Measurements from ENCODE around the gene SLC5A4.
"Not testable (repeated sequence)": the region's sequence is repeated elsewhere in the genome, so short reads cannot be mapped to it uniquely, and the experiment has no call there.

SLC5A4 gene

DNA sequence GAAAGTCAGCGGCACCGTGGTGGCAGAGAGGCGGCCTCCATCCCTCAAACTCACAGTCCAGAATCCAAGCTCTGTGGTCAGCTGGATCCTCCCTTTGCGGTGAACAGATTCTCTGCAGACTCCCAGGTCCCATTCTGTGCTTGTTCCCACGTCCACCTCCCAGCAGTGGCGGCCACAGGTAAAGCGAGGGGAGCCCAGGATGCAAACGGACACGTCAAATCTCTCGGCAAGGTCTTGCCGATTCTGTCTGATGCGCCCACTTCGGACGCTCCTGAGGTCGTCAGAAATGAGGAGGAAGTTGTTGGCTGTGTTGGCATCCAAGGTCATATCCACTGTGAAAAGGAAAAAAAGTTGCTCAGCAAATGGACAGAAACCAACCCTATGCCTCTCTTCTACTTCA lies 64.1 kb downstream of the SLC5A4 start:
- not testable (repeated sequence) for H3K14ac ChIP-seq (ENCODE audit: low read length in 2 of 2); H3K27ac ChIP-seq (ENCODE audit: low read length, poor library complexity, severe bottlenecking); DNase-seq; H2BK15ac ChIP-seq (ENCODE audit: low read depth, poor library complexity, severe bottlenecking); H3K9ac ChIP-seq (ENCODE audit: low read length); H2AK5ac ChIP-seq (ENCODE audit: low read length, severe bottlenecking); H2AFZ ChIP-seq (ENCODE audit: low read depth, low read length); H3K4me2 ChIP-seq (ENCODE audit: low read length, poor library complexity, severe bottlenecking); H3K4me1 ChIP-seq (ENCODE audit: control insufficient read depth, insufficient read depth, low read depth, low read length); H3K18ac ChIP-seq (ENCODE audit: low read depth in 1 of 2, low read length in 2 of 2); H3K79me1 ChIP-seq (replicated peaks; ENCODE audit: low read length, poor library complexity, severe bottlenecking); H3K4me3 ChIP-seq (ENCODE audit: insufficient read depth in 1 of 2, low read depth in 1 of 2, low read length in 2 of 2); H2BK120ac ChIP-seq (ENCODE audit: low read depth, low read length); H3K9me3 ChIP-seq (ENCODE audit: control insufficient read depth, low read length); H3K4ac ChIP-seq (ENCODE audit: low read depth in 1 of 2, low read length in 2 of 2); H2BK12ac ChIP-seq (ENCODE audit: low read length in 2 of 2); H3K23ac ChIP-seq (ENCODE audit: low read length in 2 of 2); H3K36me3 ChIP-seq (ENCODE audit: control insufficient read depth in 1 of 2, insufficient read depth in 2 of 2, low read depth in 1 of 2, low read length in 2 of 2); H4K91ac ChIP-seq (ENCODE audit: low read length); H2BK5ac ChIP-seq (ENCODE audit: low read depth, low read length, poor library complexity, severe bottlenecking); H4K8ac ChIP-seq (ENCODE audit: low read length)
- H3K27me3 ChIP-seq (ENCODE audit: control insufficient read depth in 1 of 2, insufficient read depth in 1 of 2, low read length in 2 of 2): peaks cover 0 to 13% of the 10 kb centered on the region in 2 experiments
- WGBS: 84% methylated on average over 13 of the region's 15 CpGs

DNA sequence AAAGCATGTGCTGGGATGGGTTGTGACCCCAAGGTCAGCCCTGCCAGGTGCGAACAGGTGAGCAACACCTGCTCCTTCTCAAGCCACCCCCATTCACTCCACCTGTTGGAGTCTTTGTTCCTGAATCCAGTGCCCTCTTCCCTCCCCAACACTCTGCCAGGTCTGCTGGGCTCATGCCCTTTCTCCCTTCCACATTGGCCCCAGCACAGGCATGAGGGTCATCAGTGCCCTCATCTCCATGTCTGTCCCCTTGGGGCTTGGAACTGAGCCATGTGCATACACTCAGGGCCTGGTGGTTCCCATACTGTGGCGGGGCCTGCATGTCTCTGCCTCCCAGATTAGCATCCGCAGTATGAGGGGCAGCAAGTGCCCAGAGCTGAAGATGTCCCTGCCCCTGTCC lies 69.3 kb downstream of the SLC5A4 start:
- Histone ChIP-seq H2AK5ac (ENCODE audit: low read length, severe bottlenecking) (no peak overlapping the region), H3K4me1 (ENCODE audit: control insufficient read depth, insufficient read depth, low read depth, low read length) (no peaks in the 10 kb centered on the region), H3K18ac (ENCODE audit: low read depth in 1 of 2, low read length in 2 of 2) (no peak overlapping the region), H3K9me3 (ENCODE audit: control insufficient read depth, low read length) (no peaks in the 10 kb centered on the region), H2BK5ac (ENCODE audit: low read depth, low read length, poor library complexity, severe bottlenecking) (no peak overlapping the region), H3K79me1 (replicated peaks; ENCODE audit: low read length, poor library complexity, severe bottlenecking) (no peaks in the 10 kb centered on the region), H2BK12ac (ENCODE audit: low read length in 2 of 2) (no peak overlapping the region), H3K4me2 (ENCODE audit: low read length, poor library complexity, severe bottlenecking) (no peak overlapping the region), H3K4me3 (ENCODE audit: insufficient read depth in 1 of 2, low read depth in 1 of 2, low read length in 2 of 2) (no peak overlapping the region), H3K9ac (ENCODE audit: low read length) (no peak overlapping the region), H2BK120ac (ENCODE audit: low read depth, low read length) (no peak overlapping the region), H2BK15ac (ENCODE audit: low read depth, poor library complexity, severe bottlenecking) (no peak overlapping the region), H3K23ac (ENCODE audit: low read length in 2 of 2) (no peak overlapping the region), H3K14ac (ENCODE audit: low read length in 2 of 2) (no peak overlapping the region), H3K27ac (ENCODE audit: low read length, poor library complexity, severe bottlenecking) (no peak overlapping the region), H3K4ac (ENCODE audit: low read depth in 1 of 2, low read length in 2 of 2) (no peak overlapping the region), H3K27me3 (ENCODE audit: control insufficient read depth in 1 of 2, insufficient read depth in 1 of 2, low read length in 2 of 2) (peaks cover 0 to 23% of the 10 kb centered on the region in 2 experiments), H4K8ac (ENCODE audit: low read length) (no peak overlapping the region), H3K36me3 (ENCODE audit: control insufficient read depth in 1 of 2, insufficient read depth in 2 of 2, low read depth in 1 of 2, low read length in 2 of 2) (no peaks in the 10 kb centered on the region), H4K91ac (ENCODE audit: low read length) (no peak overlapping the region), H2AFZ (ENCODE audit: low read depth, low read length) (no peak overlapping the region)
- no peak for DNase-seq
- WGBS: 80% methylated on average over 3 of the region's 3 CpGs

DNA sequence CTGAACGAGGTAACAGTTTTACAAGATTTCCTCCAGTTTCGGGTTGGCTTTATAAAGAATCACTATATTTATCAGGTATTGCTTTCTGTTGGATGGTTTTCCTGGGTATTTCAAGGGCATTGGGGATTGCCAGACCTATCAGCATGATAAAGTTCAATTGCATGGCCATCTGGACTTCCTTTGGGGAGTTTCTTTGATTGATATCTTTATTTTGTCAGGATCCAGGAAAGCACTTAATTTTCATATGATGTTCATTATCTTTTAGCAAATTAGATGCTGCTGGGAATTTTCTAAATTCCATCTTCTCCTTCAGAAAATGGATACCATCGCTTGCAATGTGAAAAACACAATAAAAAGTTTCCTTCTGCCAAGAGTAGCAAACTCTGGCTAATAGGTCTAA lies 71.5 kb downstream of the SLC5A4 start:
- Histone ChIP-seq H2BK120ac (ENCODE audit: low read depth, low read length) (no peak overlapping the region), H3K79me1 (replicated peaks; ENCODE audit: low read length, poor library complexity, severe bottlenecking) (no peaks in the 10 kb centered on the region), H3K4me2 (ENCODE audit: low read length, poor library complexity, severe bottlenecking) (no peak overlapping the region), H4K8ac (ENCODE audit: low read length) (no peak overlapping the region), H3K27ac (ENCODE audit: low read length, poor library complexity, severe bottlenecking) (no peak overlapping the region), H2AK5ac (ENCODE audit: low read length, severe bottlenecking) (no peak overlapping the region), H2BK15ac (ENCODE audit: low read depth, poor library complexity, severe bottlenecking) (no peak overlapping the region), H3K14ac (ENCODE audit: low read length in 2 of 2) (no peak overlapping the region), H2BK5ac (ENCODE audit: low read depth, low read length, poor library complexity, severe bottlenecking) (no peak overlapping the region), H2AFZ (ENCODE audit: low read depth, low read length) (no peak overlapping the region), H3K4me1 (ENCODE audit: control insufficient read depth, insufficient read depth, low read depth, low read length) (no peaks in the 10 kb centered on the region), H3K23ac (ENCODE audit: low read length in 2 of 2) (no peak overlapping the region), H4K91ac (ENCODE audit: low read length) (no peak overlapping the region), H3K18ac (ENCODE audit: low read depth in 1 of 2, low read length in 2 of 2) (no peak overlapping the region), H2BK12ac (ENCODE audit: low read length in 2 of 2) (no peak overlapping the region), H3K9ac (ENCODE audit: low read length) (no peak overlapping the region), H3K36me3 (ENCODE audit: control insufficient read depth in 1 of 2, insufficient read depth in 2 of 2, low read depth in 1 of 2, low read length in 2 of 2) (no peaks in the 10 kb centered on the region), H3K4ac (ENCODE audit: low read depth in 1 of 2, low read length in 2 of 2) (no peak overlapping the region), H3K9me3 (ENCODE audit: control insufficient read depth, low read length) (no peaks in the 10 kb centered on the region), H3K27me3 (ENCODE audit: control insufficient read depth in 1 of 2, insufficient read depth in 1 of 2, low read length in 2 of 2) (peaks cover 6 to 41% of the 10 kb centered on the region in 2 experiments), H3K4me3 (ENCODE audit: insufficient read depth in 1 of 2, low read depth in 1 of 2, low read length in 2 of 2) (no peak overlapping the region)
- WGBS: 73% methylated on average over 3 of the region's 3 CpGs
- no peak for DNase-seq

DNA sequence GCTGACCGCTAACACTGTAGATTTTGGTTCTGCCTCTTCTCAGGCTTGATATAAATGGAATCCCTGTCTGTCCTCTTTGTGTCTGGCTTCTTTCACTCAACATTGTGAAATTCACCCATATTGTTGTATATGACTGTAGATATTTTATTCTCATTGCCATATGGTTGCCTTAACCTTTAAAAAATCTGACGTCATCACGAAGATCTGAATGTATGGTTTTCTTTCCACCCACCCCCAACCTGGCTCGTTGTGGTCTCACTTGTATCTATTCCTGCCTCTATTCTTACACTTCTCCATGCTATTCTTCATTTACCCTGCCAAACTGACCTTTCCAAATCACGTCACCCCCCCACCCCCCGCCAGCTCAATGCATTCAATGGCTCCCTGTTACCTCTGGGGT lies 74.1 kb downstream of the SLC5A4 start:
- no peak overlapping the region for H2BK120ac ChIP-seq (ENCODE audit: low read depth, low read length)
- no peak overlapping the region for H4K91ac ChIP-seq (ENCODE audit: low read length)
- H3K9me3 ChIP-seq (ENCODE audit: control insufficient read depth, low read length): peaks cover 6% of the 10 kb centered on the region
- no peak overlapping the region for H3K18ac ChIP-seq (ENCODE audit: low read depth in 1 of 2, low read length in 2 of 2)
- H3K27me3 ChIP-seq (ENCODE audit: control insufficient read depth in 1 of 2, insufficient read depth in 1 of 2, low read length in 2 of 2): peaks cover 18 to 53% of the 10 kb centered on the region in 2 experiments
- H2AFZ ChIP-seq (ENCODE audit: low read depth, low read length): no peak overlapping the region
- H2BK15ac ChIP-seq (ENCODE audit: low read depth, poor library complexity, severe bottlenecking): no peak overlapping the region
- H2BK5ac ChIP-seq (ENCODE audit: low read depth, low read length, poor library complexity, severe bottlenecking): no peak overlapping the region
- DNase-seq: no peak
- 64% methylated on average over 6 of the region's 6 CpGs for WGBS
- no peak overlapping the region for H4K8ac ChIP-seq (ENCODE audit: low read length)
- no peak overlapping the region for H3K4ac ChIP-seq (ENCODE audit: low read depth in 1 of 2, low read length in 2 of 2)
- H3K4me2 ChIP-seq (ENCODE audit: low read length, poor library complexity, severe bottlenecking): no peak overlapping the region
- no peak overlapping the region for H3K27ac ChIP-seq (ENCODE audit: low read length, poor library complexity, severe bottlenecking)
- H2BK12ac ChIP-seq (ENCODE audit: low read length in 2 of 2): no peak overlapping the region
- H3K4me3 ChIP-seq (ENCODE audit: insufficient read depth in 1 of 2, low read depth in 1 of 2, low read length in 2 of 2): no peak overlapping the region
- no peak overlapping the region for H3K9ac ChIP-seq (ENCODE audit: low read length)
- H3K79me1 ChIP-seq (replicated peaks; ENCODE audit: low read length, poor library complexity, severe bottlenecking): no peaks in the 10 kb centered on the region
- no peak overlapping the region for H3K14ac ChIP-seq (ENCODE audit: low read length in 2 of 2)
- no peak overlapping the region for H3K23ac ChIP-seq (ENCODE audit: low read length in 2 of 2)
- H2AK5ac ChIP-seq (ENCODE audit: low read length, severe bottlenecking): no peak overlapping the region
- H3K36me3 ChIP-seq (ENCODE audit: control insufficient read depth in 1 of 2, insufficient read depth in 2 of 2, low read depth in 1 of 2, low read length in 2 of 2): no peaks in the 10 kb centered on the region
- H3K4me1 ChIP-seq (ENCODE audit: control insufficient read depth, insufficient read depth, low read depth, low read length): peaks cover under 1% of the 10 kb centered on the region
